ENCODE measurements around the gene SCNN1B.
"Not testable (repeated sequence)": the region's sequence is repeated elsewhere in the genome, so short reads cannot be mapped to it uniquely, and the experiment has no call there.

The SCNN1B gene

GRCh38 chr16:23374721-23375510 lies 72.8 kb downstream of the SCNN1B start:
- Histone ChIP-seq H3K9me3 (ENCODE audit: control insufficient read depth in 5 of 5, low read length in 5 of 5) (no peaks in the 10 kb centered on the region), H3K27me3 (ENCODE audit: control insufficient read depth in 5 of 5, insufficient read depth in 4 of 5, low read length in 5 of 5) (peaks cover 0 to 10% (median 0%) of the 10 kb centered on the region in 5 donors), H3K4me3 (ENCODE audit: low read depth in 1 of 5, low read length in 5 of 5) (no peak overlapping the region), H3K36me3 (ENCODE audit: control insufficient read depth in 5 of 5, insufficient read depth in 5 of 5, low read length in 5 of 5) (peaks cover 0 to 3% (median 0%) of the 10 kb centered on the region in 5 donors), H3K27ac (ENCODE audit: low read depth, low read length) (no peak overlapping the region), H3K4me1 (ENCODE audit: control insufficient read depth in 5 of 5, insufficient read depth in 5 of 5, low read length in 5 of 5) (no peaks in the 10 kb centered on the region), H3K9ac (ENCODE audit: low read length in 5 of 5) (no peak overlapping the region)

GRCh38 chr16:23375643-23376042 lies 73.5 kb downstream of the SCNN1B start:
- H3K4me3 ChIP-seq (ENCODE audit: low read depth in 1 of 5, low read length in 5 of 5), result no peak overlapping the region
- no peak overlapping the region for H3K9ac ChIP-seq (ENCODE audit: low read length in 5 of 5)
- H3K4me1 ChIP-seq (ENCODE audit: control insufficient read depth in 5 of 5, insufficient read depth in 5 of 5, low read length in 5 of 5), result no peaks in the 10 kb centered on the region
- peaks cover 0 to 9% (median 0%) of the 10 kb centered on the region in 5 donors for H3K27me3 ChIP-seq (ENCODE audit: control insufficient read depth in 5 of 5, insufficient read depth in 4 of 5, low read length in 5 of 5)
- H3K9me3 ChIP-seq (ENCODE audit: control insufficient read depth in 5 of 5, low read length in 5 of 5), result no peaks in the 10 kb centered on the region
- H3K27ac ChIP-seq (ENCODE audit: low read depth, low read length), result no peak overlapping the region
- H3K36me3 ChIP-seq (ENCODE audit: control insufficient read depth in 5 of 5, insufficient read depth in 5 of 5, low read length in 5 of 5), result peaks cover 0 to 3% (median 0%) of the 10 kb centered on the region in 5 donors

- no peak overlapping the region for H3K4me3 ChIP-seq (ENCODE audit: low read depth in 1 of 5, low read length in 5 of 5)
- no peaks in the 10 kb centered on the region for H3K9me3 ChIP-seq (ENCODE audit: control insufficient read depth in 5 of 5, low read length in 5 of 5)
Measured at GRCh38 chr16:23377071-23377931, 75.2 kb downstream of the SCNN1B start.

DNA sequence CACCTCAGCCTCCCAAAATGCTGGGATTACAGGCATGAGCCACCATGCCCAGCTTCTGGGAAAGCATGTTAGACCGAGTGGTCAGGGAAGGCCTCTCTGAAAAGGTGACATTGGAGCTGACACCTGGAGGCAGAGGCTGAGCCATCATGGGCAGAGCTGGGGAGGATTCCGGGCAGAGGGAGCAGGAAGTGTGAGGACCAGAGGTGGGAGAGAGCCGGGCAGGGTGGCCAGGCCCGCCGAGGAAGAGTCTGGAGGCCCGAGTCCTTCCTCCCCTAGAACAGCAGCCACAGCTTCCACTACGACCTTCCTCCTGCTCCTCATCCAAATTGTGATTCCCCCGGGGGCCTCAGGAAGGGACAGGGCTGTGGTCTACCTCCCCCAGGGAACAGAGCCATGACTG lies 76.2 kb downstream of the SCNN1B start:
- Histone ChIP-seq H3K27me3 (ENCODE audit: control insufficient read depth in 5 of 5, insufficient read depth in 4 of 5, low read length in 5 of 5) (peaks cover 0 to 7% (median 0%) of the 10 kb centered on the region in 5 donors), H3K4me1 (ENCODE audit: control insufficient read depth in 5 of 5, insufficient read depth in 5 of 5, low read length in 5 of 5) (no peaks in the 10 kb centered on the region), H3K36me3 (ENCODE audit: control insufficient read depth in 5 of 5, insufficient read depth in 5 of 5, low read length in 5 of 5) (peaks cover 0 to 3% (median 0%) of the 10 kb centered on the region in 5 donors), H3K9me3 (ENCODE audit: control insufficient read depth in 5 of 5, low read length in 5 of 5) (no peaks in the 10 kb centered on the region), H3K9ac (ENCODE audit: low read length in 5 of 5) (no peak overlapping the region), H3K4me3 (ENCODE audit: low read depth in 1 of 5, low read length in 5 of 5) (no peak overlapping the region), H3K27ac (ENCODE audit: low read depth, low read length) (no peak overlapping the region)

More at GRCh38 chr16:23377071-23377931, 75.2 kb downstream of the SCNN1B start:
- Histone ChIP-seq H3K9ac (ENCODE audit: low read length in 5 of 5) (no peak overlapping the region), H3K36me3 (ENCODE audit: control insufficient read depth in 5 of 5, insufficient read depth in 5 of 5, low read length in 5 of 5) (peaks cover 0 to 3% (median 0%) of the 10 kb centered on the region in 5 donors), H3K27ac (ENCODE audit: low read depth, low read length) (no peak overlapping the region), H3K4me1 (ENCODE audit: control insufficient read depth in 5 of 5, insufficient read depth in 5 of 5, low read length in 5 of 5) (no peaks in the 10 kb centered on the region), H3K27me3 (ENCODE audit: control insufficient read depth in 5 of 5, insufficient read depth in 4 of 5, low read length in 5 of 5) (peaks cover 0 to 7% (median 0%) of the 10 kb centered on the region in 5 donors)

DNA sequence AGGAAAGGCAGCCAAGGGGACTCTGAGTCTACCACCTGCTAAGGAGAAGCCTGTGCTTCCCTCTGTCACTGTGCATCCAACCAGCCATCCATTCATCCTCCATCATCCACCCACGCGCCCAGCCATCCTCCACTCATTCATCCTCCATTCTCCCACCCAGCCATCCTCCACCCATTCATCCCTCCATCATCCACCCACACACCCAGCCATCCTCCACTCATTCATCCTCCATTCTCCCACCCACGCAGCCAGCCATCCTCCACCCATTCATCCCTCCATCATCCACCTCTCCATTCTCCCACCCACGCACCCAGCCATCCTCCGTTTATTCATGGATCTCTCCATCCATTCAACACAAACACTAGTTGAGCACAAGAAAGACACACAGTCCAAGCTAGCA lies 76.8 kb downstream of the SCNN1B start:
- Histone ChIP-seq H3K27ac (ENCODE audit: low read depth, low read length) (no peak overlapping the region), H3K4me1 (ENCODE audit: control insufficient read depth in 5 of 5, insufficient read depth in 5 of 5, low read length in 5 of 5) (no peaks in the 10 kb centered on the region), H3K27me3 (ENCODE audit: control insufficient read depth in 5 of 5, insufficient read depth in 4 of 5, low read length in 5 of 5) (peaks cover 0 to 4% (median 0%) of the 10 kb centered on the region in 5 donors)

GRCh38 chr16:23379707-23380106 lies 77.6 kb downstream of the SCNN1B start:
- H3K4me1 ChIP-seq (ENCODE audit: control insufficient read depth in 5 of 5, insufficient read depth in 5 of 5, low read length in 5 of 5), result no peaks in the 10 kb centered on the region
- no peaks in the 10 kb centered on the region for H3K9me3 ChIP-seq (ENCODE audit: control insufficient read depth in 5 of 5, low read length in 5 of 5)
- no peak overlapping the region for H3K9ac ChIP-seq (ENCODE audit: low read length in 5 of 5)
- peaks cover 0 to 4% (median 0%) of the 10 kb centered on the region in 5 donors for H3K27me3 ChIP-seq (ENCODE audit: control insufficient read depth in 5 of 5, insufficient read depth in 4 of 5, low read length in 5 of 5)
- H3K4me3 ChIP-seq (ENCODE audit: low read depth in 1 of 5, low read length in 5 of 5), result no peak overlapping the region
- H3K27ac ChIP-seq (ENCODE audit: low read depth, low read length), result no peak overlapping the region
- peaks cover 0 to 3% (median 0%) of the 10 kb centered on the region in 5 donors for H3K36me3 ChIP-seq (ENCODE audit: control insufficient read depth in 5 of 5, insufficient read depth in 5 of 5, low read length in 5 of 5)

More for the DNA sequence above, 76.8 kb downstream of the SCNN1B start:
- no peaks in the 10 kb centered on the region for H3K9me3 ChIP-seq (ENCODE audit: control insufficient read depth in 5 of 5, low read length in 5 of 5)
- peaks cover 0 to 3% (median 0%) of the 10 kb centered on the region in 5 donors for H3K36me3 ChIP-seq (ENCODE audit: control insufficient read depth in 5 of 5, insufficient read depth in 5 of 5, low read length in 5 of 5)
- H3K4me3 ChIP-seq (ENCODE audit: low read depth in 1 of 5, low read length in 5 of 5), result no peak overlapping the region
- H3K9ac ChIP-seq (ENCODE audit: low read length in 5 of 5), result no peak overlapping the region

GRCh38 chr16:23380501-23380951 lies 78.4 kb downstream of the SCNN1B start:
- peaks cover 0 to 3% (median 0%) of the 10 kb centered on the region in 5 donors for H3K36me3 ChIP-seq (ENCODE audit: control insufficient read depth in 5 of 5, insufficient read depth in 5 of 5, low read length in 5 of 5)
- H3K27ac ChIP-seq (ENCODE audit: low read depth, low read length), result no peak overlapping the region
- no peaks in the 10 kb centered on the region for H3K27me3 ChIP-seq (ENCODE audit: control insufficient read depth in 5 of 5, insufficient read depth in 4 of 5, low read length in 5 of 5)
- H3K4me1 ChIP-seq (ENCODE audit: control insufficient read depth in 5 of 5, insufficient read depth in 5 of 5, low read length in 5 of 5), result no peaks in the 10 kb centered on the region
- H3K9ac ChIP-seq (ENCODE audit: low read length in 5 of 5), result no peak overlapping the region
- H3K9me3 ChIP-seq (ENCODE audit: control insufficient read depth in 5 of 5, low read length in 5 of 5), result no peaks in the 10 kb centered on the region
- H3K4me3 ChIP-seq (ENCODE audit: low read depth in 1 of 5, low read length in 5 of 5), result no peak overlapping the region

- not testable (repeated sequence) for H3K4me1 ChIP-seq (ENCODE audit: control insufficient read depth in 5 of 5, insufficient read depth in 5 of 5, low read length in 5 of 5); H3K9ac ChIP-seq (ENCODE audit: low read length in 5 of 5); H3K9me3 ChIP-seq (ENCODE audit: control insufficient read depth in 5 of 5, low read length in 5 of 5); H3K4me3 ChIP-seq (ENCODE audit: low read depth in 1 of 5, low read length in 5 of 5); H3K36me3 ChIP-seq (ENCODE audit: control insufficient read depth in 5 of 5, insufficient read depth in 5 of 5, low read length in 5 of 5); H3K27ac ChIP-seq (ENCODE audit: low read depth, low read length); H3K27me3 ChIP-seq (ENCODE audit: control insufficient read depth in 5 of 5, insufficient read depth in 4 of 5, low read length in 5 of 5)
Measured at GRCh38 chr16:23381702-23382101, 79.6 kb downstream of the SCNN1B start.

- Histone ChIP-seq H3K9ac (ENCODE audit: low read length in 5 of 5) (no peak overlapping the region), H3K36me3 (ENCODE audit: control insufficient read depth in 5 of 5, insufficient read depth in 5 of 5, low read length in 5 of 5) (peaks cover 0 to 7% (median 0%) of the 10 kb centered on the region in 5 donors), H3K4me1 (ENCODE audit: control insufficient read depth in 5 of 5, insufficient read depth in 5 of 5, low read length in 5 of 5) (no peaks in the 10 kb centered on the region), H3K4me3 (ENCODE audit: low read depth in 1 of 5, low read length in 5 of 5) (no peak overlapping the region), H3K9me3 (ENCODE audit: control insufficient read depth in 5 of 5, low read length in 5 of 5) (no peaks in the 10 kb centered on the region), H3K27me3 (ENCODE audit: control insufficient read depth in 5 of 5, insufficient read depth in 4 of 5, low read length in 5 of 5) (no peaks in the 10 kb centered on the region), H3K27ac (ENCODE audit: low read depth, low read length) (no peak overlapping the region)
Measured at GRCh38 chr16:23382279-23382678, 80.2 kb downstream of the SCNN1B start.

- Histone ChIP-seq H3K9me3 (ENCODE audit: control insufficient read depth in 5 of 5, low read length in 5 of 5) (no peaks in the 10 kb centered on the region), H3K36me3 (ENCODE audit: control insufficient read depth in 5 of 5, insufficient read depth in 5 of 5, low read length in 5 of 5) (peaks cover 0 to 18% (median 4%) of the 10 kb centered on the region in 5 donors), H3K4me1 (ENCODE audit: control insufficient read depth in 5 of 5, insufficient read depth in 5 of 5, low read length in 5 of 5) (no peaks in the 10 kb centered on the region), H3K27ac (ENCODE audit: low read depth, low read length) (no peak overlapping the region), H3K4me3 (ENCODE audit: low read depth in 1 of 5, low read length in 5 of 5) (no peak overlapping the region), H3K9ac (ENCODE audit: low read length in 5 of 5) (no peak overlapping the region), H3K27me3 (ENCODE audit: control insufficient read depth in 5 of 5, insufficient read depth in 4 of 5, low read length in 5 of 5) (no peaks in the 10 kb centered on the region)
Measured at GRCh38 chr16:23383881-23384280, 81.8 kb downstream of the SCNN1B start.

Measured in subcutaneous abdominal adipose tissue (tissue), 5 donors.